GM21717 (cell line): Measurements from ENCODE around the gene TLDC2.
"Not testable (repeated sequence)": the region's sequence is repeated elsewhere in the genome, so short reads cannot be mapped to it uniquely, and the experiment has no call there.

Experiments
- ATAC-seq: cut with Tn5 transposase; IDR thresholded peaks from one replicate; pipeline ENCODE4 v1.9.1; 2021; ENCODE audit warnings: mild to moderate bottlenecking, moderate library complexity; ENCODE audit not compliant: unreplicated experiment

TLDC2 gene

GRCh38 chr20:36875702-36876472, at the start of gene TLDC2:
TSS of gene TLDC2 (plus strand) at chr20:36876138. CDS start at chr20:36876175, 37 bp downstream.
- ATAC-seq = no peak

DNA sequence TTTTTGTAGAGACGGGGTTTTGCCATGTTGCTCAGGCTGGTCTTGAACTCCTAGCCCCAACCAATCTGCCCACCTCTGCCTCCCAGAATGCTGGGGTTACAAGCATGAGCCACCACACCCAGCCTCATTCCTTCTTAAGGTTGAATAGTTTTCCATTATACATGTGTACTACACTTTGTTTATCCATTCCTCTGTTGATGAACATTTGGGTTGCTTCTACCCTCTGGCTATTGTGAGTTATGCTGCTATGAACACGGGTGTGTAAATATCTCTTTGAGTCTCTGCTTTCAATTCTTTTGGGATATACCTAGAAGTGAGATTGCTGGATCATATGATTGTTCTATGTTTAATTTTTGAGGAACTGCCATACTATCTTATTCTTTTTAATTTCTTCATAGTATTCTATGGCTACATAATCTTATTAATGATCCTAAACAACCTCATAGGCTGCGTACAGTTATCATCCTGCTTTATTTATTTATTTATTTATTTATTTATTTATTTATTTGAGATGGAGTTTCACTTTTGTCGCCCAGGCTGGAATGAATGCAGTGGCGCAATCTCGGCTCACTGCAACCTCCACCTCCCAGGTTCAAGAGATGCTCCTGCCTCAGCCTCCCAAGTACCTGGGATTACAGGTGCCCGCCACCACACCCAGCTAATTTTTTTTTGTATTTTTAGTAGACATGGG, 49.2 kb upstream of the TLDC2 start:
- ATAC-seq = no peak

- peak; percentile 83 for ATAC-seq
Observed at GRCh38 chr20:36827541-36828279, 48.2 kb upstream of the TLDC2 start.

- no peak for ATAC-seq
Observed at GRCh38 chr20:36830791-36831691, 44.9 kb upstream of the TLDC2 start.

- ATAC-seq = no peak
Observed at GRCh38 chr20:36832791-36833190, 43.1 kb upstream of the TLDC2 start.

DNA sequence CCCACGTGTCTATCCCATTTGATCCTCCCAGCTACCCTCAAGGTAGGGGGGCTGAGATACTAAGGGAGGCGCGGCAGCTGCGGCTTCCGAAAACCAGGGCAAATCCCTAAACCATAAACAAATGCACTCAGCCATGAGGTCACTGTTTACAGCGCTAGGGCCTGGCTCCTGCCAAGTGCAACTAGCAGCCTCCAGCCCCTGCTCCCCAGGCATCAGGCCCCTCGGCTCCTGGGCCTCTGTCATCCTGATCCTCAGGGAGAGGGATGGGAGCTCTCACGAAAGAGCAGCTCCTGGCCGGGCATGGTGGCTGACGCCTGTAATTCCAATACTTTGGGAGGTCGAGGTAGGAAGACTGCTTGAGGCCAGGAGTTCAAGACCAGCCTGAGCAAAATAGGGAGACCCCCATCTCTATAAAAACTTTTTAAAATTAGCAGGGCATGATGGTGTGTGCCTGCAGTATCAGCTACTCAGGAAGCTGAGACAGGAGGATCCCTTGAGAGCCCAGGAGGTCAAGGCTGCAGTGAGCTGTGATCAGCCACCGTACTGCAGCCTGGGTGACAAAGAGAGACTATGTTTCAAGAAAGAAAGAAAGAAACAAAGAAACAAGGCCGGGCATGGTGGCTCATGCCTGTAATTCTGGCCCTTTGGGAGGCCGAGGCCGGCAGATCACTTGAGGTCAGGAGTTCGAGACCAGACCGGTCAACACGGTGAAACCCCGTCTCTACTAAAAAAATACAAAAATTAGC, 42.5 kb upstream of the TLDC2 start:
- no peak for ATAC-seq

GRCh38 chr20:36835025-36835424, 40.9 kb upstream of the TLDC2 start:
- ATAC-seq = no peak

- peak; percentile 72 for ATAC-seq
Observed at GRCh38 chr20:36835453-36836198, 40.3 kb upstream of the TLDC2 start.

GRCh38 chr20:36836591-36837269, 39.2 kb upstream of the TLDC2 start:
- ATAC-seq = no peak

GRCh38 chr20:36838376-36838775, 37.6 kb upstream of the TLDC2 start:
- ATAC-seq = not testable (repeated sequence)

DNA sequence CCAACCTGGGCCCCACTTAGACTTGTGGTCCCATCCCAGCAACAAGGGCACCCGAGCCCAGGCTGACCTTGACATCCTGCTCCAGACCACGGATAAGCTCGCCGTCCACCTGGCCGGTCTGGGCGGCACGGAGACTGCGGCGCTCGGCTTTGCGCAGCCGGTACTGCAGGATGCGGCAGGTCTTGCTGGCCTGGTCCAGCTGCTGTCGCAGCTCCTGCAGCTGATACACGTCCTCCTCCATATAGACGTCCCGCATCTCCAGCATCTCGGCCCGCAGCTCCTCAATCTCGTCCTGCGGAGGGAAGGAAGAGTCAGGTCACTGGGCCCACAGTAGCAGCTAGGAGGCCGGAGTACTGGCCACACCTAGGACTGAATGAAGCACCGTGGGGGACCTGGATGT, 36.8 kb upstream of the TLDC2 start:
- no peak for ATAC-seq

- ATAC-seq = not testable (repeated sequence)
Observed at GRCh38 chr20:36841030-36841429, 34.9 kb upstream of the TLDC2 start.

DNA sequence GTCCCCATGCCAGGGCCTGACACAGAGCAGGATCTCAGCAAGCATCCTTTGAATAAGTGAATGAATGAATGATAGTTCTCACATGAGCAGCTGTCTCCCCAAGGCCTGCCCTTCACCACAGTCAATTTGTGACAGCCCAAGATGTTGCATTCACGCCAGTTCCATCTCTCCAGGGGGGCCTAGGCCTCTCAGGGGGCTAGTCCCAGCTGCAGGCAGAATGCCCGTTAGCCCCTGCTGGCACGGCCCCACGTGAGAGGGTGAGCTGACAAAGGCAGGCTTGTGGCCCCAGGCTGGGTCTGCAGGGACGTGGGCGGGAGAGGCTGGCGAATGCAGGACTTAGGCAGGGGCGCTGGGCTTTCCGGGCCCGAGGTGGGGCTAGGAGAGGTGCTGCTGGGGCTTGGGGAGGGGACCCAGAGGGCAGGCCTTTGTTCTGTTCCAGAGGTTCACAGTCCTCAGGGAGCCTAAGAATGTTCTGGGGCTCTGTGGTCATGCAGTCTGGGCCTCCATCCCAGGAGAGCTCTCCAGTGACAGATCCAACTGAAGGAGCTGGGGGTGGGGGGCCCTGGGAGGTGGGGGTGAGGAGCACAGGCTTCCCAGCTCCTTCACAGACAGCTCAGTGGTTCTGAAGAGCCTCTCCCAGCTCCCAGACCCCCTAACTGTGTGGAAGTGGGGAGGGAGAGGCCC, 30.5 kb upstream of the TLDC2 start:
- ATAC-seq = no peak

DNA sequence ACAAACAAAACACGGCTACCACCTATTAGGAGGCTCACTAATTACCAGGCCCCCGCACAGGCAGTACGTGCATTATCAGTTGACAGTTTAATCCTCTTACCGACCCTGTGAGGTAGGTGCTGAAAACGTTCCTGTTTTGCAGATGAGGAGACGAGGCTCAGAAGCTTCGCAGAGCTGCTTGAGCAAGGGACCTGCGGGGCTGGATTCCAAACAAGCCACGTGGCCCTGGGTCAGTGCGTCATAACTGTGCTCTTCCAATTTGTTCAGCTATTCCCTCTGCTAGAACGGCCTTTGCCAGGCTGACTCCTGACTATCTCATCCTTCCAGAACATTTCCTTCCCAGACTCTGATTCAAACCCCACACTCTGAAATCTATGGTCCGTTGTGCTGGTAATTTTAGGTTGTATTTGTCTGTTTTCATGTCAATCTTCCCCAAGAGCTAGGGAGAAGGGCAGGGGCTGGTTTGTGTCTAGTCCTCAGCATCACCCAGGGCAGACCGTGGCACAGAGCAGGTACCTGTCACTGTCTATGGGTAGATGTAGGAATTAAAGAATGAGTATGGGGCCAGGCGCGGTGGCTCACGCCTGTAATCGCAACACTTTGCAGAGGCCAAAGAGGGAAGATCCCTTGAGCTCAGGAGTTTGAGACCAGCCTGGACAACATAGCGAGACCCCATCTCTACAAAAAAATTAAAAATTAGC, 28.8 kb upstream of the TLDC2 start:
- no peak for ATAC-seq

- ATAC-seq = no peak
Observed at GRCh38 chr20:36847710-36848040, 28.3 kb upstream of the TLDC2 start.

GRCh38 chr20:36848078-36848660, 27.8 kb upstream of the TLDC2 start:
- no peak for ATAC-seq

DNA sequence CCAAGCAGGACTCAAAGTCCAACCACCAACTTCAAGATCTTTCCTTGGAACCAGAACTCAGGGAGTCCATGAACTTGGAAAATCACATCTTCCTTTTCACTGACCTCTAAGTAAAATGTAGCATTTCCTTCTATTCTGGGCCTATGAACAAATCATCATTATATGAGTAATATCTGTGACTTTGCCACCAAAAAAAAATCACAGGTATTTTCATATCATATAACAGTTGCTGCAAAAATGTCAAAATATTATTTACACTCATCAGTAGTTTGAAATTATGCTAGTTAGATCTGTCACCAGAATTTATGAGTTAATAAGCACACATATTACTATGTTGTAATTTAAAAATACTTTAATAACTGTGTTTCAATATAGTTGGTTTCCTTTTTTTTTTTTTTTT, 27.3 kb upstream of the TLDC2 start:
- ATAC-seq = no peak
